Right hindlimb (tissue), 1 donor: ENCODE measurements around the gene SNX1.
"Not testable (repeated sequence)": the region's sequence is repeated elsewhere in the genome, so short reads cannot be mapped to it uniquely, and the experiment has no call there.

Experiments used
- DNase-seq: peaks from one replicate; pipeline ENCODE4 v3.0.0-alpha.2; 2018

The SNX1 gene

DNA sequence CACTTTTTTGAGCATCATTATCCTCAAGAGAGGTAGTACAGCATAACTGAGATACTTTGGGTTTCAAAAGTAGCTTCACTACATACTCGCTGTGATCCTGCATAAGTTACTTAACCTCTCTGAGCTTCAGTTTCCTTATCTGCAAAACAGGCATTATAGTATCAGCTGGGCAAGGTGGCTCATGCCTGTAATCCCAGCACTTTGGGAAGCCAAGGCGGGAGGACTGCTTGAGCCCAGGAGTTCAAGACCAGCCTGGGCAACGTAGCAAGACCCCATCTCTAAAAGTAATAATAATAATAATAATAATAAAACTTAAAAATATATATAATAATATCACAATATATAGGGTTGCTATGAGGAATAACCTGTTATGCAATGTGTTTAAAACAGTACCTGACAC, 13.0 kb upstream of the SNX1 start:
- no peak for DNase-seq

DNA sequence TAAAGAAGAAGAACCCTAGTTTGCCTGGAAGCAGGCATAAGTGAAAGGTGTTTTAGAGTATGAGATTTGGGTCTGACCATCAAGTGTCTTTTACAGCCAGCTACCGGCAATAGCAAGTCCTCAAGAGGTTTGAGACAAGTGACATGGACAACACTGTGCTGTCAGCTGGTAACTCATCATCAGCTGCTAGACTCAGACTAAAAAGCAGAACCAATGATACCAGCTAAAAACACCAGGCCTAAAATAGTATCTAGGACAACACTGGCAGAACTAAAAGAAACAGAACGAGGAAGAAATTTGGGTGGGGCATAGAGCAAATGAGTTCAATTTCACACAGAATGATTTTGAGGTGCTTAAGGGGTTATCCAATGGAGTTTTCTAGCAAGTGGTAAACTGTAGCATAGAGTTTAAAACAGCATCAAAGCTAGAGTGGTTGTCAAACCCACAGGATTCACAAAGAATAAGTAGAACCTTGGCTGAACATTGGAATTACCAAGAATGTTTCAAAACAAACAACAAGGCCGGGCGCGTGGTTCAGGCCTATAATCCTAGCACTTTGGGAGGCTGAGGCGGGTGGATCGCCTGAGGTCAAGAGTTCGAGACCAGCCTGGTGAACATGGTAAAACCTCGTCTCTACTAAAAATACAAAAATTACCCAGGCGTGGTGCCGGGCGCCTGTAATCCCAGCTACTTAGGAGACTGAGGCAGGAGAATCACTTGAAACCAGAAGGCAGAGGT, 6.1 kb upstream of the SNX1 start:
- DNase-seq = no peak

DNA sequence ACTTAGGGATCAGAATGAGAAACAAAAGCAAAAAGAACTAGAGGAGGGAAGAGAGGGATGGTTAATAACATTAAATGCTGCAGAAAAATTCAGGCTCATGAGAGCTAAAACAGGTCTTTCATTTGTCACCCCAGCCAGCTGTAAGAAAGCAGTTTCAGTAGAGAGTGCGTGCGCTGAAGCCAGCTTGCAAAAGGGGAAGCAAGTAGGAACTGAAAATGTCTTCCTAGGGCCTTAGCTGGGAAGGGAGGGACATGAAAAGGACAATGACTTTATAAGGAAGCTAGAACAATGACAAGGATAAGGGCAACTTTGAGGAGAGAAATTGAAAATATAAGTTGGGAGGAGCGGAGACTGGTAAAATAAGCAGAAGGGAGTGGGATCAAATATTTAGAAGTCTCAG, 5.3 kb upstream of the SNX1 start:
- DNase-seq = no peak

DNA sequence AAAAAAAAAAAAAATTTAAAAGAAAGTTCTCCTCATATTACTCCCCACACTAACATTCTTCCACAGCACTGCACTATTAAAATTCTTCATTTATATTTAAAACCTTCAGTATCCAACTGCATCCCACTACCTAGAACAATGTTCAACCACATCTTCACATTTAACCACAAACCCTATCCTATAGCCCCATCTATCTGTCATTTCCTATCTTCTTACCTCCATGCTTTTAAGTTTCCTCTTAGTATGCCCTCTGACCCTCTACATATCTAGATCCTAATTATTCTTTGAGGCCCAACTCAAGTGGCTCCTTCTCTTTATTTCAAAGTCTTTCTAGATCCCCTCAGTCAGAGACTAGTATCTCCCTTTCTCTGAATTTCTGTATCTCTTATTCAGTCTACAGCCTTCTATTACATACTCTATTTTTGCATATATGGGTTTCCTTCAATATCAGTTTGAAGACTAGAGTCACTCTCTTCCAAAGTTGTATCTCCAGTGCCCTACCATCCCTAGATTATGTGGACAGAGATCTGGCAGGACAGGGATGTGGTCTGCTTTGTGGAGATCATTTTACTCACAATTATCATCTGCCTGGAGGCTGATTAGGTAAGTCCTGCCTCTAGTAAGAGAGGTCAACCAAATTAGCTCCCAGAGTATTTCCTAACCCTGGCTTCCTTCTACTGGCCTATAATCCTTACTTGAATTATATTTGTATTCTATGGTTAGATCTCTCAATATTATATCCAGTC, 3.5 kb upstream of the SNX1 start:
- no peak for DNase-seq

DNA sequence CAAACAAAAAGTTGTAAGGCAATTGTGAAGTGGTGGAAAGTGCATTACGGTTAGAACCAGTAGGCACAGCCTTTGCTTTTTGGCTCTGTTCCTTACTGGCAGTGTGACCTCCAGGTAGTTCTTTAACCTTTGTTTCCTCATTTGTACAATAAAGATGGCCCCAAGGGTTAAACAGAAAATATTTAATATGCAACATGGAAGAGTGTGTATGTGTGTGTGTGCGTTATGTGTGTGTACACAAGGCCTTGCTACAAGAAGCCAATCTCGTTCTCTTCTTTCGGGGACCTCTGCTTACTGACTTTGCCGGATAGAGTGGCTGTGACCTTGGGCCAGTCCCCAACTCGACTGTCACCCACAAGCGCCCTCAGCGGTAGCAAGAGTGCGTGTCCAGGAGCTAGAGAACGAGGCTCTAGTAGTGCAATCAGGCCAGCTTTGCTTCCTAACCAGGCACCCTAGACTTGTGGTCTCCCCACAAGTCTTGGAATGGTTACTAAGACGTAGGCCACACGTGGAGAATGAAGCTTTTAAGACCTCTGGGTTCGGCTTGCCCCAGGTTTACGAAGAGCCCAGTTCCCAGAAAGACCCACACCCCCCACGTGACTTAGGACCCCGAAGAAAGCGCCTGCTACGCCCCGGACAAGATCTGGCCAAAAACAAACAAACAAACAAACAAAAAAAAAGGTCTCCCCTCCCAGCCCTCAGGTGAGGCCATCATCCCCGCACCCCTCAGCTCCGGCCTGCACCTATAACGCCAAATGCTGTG, 2.7 kb upstream of the SNX1 start:
- peak; percentile 59 for DNase-seq

DNA sequence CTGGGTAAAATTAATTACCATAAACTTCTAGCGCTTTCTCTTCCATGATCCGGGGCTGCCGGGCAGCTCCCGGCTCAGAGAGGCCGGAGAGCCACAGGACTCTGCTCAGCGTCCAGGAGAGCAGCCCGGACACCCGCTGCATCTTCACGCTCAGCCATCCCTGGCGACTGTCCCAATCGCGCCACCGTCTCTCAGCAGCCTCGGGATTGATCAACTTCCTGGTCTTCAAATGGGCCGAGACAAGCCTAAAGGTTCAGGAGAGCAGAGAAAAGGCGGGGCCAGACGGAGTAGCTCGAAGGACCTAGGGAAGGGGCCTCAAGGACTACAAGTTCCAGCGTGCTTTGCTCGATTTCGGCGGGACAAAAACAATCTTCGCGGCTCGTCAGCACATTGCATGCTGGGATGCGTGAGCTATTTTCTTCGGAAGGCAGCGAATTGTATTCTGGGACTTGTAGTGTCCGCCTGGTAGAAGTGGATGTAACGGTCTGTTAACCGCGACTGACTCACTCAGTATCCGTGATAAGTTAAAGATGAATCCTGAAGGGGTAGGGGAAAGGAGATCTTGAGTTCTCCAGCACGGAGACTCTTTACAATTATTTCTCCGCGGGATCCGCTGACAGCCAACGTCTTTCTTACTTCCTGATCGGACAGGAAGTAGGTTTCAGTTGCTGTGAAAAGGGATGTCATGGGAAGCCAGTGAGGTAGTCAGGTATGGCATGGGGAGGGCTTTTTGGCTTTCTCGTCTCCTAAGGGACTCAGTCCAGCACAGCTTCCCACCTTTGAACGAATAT, 2.0 kb upstream of the SNX1 start, which contains the start of gene CIAO2A:
TSS of gene CIAO2A (minus strand) at position 212 of the 791 bp plus-strand sequence. CDS start at position 142, 70 bp downstream.
- DNase-seq = peak; percentile 98

DNA sequence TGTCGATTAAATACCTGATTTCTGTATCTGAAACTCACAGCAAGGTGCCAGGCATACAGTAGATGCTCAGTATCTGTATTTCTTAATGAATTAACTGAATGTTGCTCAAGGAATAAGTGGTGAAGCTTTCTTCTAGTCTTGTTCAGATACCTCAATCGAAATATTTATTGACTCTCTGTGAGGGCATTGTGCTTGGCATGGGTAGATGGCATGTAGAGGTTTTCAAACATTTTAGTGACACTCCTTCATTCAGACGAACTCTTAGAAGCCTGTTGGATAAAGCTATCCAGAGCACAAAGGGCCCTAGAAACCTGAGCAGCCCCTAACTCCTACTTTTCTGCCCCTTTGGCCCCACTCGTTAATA, 369 bp upstream of the SNX1 start:
- no peak for DNase-seq

DNA sequence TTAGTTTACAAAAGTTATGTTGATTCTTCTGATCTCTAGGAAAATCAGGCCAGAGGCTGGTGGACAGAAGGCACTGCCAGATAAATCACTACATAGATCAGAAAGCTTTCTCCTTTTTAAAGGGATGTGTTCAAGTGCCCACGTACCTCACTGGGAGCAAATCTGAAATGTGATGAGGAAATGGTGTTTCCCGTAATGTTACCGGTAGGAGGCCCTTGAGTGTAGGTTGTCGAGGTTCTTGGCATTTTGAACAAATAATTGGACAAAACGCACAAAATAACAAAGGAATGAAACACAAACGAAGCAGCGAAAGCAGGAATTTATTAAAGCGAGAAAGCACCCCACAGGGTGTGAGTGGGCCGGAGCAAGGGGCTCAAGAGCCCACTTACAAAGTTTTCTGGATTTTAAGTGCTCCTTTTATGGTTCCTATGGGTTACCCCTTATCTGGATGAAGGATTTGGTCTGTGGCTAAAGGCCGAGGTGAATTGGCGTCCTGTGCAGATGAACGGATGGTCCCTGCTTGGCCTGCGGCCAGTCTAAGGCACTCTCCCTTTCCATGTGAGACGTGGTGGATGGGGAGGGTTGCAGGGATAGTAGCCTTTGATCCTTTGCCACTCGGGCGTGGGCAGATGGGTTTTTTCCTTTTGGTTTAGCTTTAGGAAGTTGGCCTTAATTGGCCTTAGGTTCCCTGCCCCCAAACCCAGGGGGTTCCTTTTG, 1.0 kb downstream of the SNX1 start:
- peak; percentile 30 for DNase-seq

DNA sequence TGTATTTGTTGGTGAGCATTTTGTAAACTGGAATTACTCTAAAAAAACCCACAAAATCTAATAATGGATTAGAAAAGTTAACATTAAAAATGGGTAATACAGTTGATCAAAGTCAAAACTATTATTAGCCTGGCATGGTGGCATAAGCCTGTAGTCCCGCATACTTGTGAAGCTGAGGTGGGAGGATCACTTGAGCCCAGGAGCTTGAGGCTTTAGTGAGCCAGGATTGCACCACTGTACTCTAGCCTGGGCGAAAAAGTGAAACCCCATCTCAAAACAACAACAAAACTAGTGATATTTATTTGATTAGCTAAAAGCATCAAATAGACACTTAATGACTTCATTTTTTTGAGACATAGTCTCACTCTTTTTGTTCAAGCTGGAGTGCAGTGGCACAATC, 3.6 kb downstream of the SNX1 start:
- no peak for DNase-seq

DNA sequence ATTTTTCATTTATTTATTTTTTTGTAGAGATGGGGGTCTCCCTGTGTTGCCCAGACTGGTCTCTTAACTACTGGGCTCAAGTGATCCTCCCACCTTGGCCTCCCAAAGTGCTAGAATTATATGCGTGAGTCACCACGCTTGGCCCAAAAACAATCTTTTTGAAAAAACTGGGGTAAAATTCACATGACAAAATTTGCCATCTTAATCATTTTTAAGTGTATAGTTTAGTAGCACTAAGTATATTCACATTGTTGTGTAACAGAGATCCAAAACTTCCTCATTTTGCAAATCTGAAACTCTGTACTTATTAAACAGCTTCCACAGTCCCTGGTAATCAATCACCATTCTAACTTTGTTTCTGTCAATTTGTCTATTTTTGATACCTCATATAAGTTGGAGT, 5.2 kb downstream of the SNX1 start:
- no peak for DNase-seq

DNA sequence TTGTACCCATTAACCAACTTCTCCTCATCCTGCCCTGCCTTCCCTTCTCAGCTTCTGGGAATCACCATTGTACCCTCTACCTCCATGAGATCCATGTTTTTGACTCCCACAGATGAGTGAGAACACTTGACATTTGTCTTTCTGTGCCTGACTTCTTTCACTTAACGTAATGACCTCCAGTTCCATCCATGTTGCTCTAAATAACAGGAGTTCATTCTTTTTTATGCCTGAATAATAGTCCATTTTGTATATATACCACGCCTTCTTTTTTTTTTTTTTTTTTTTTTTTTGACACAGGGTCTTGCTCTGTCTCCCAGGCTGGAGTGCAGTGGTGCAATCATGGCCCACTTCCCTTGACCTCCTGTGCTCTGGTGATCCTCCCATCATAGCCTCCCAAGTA, 6.7 kb downstream of the SNX1 start:
- DNase-seq = no peak

DNA sequence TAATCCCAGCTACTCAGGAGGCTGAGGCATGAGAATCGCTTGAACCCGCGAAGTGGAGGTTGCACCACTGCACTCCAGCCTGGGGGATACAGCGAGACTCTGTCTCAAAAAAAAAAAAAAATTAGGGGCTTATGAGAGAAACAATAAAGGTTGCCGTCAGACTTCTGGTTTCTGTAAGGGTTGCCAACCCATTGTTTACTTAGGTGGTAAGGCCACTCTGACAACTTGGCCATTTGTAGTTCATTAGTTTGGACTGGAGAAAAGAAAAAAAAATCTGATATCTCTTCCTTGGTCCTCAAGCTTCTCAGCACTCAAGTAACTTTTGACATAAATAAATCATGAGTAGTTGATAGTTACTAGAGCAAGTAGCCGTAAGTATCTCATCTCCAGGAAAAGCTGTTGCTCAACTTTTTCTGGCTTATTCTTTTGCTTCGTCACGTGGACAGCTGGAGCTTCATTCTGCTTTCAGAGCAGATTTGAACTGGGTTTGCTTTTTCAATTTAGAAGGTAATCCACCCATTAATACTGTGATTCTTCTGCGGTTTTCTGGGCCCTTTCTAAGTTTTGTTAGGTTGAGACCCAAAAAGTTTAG, 9.4 kb downstream of the SNX1 start:
- DNase-seq = no peak

DNA sequence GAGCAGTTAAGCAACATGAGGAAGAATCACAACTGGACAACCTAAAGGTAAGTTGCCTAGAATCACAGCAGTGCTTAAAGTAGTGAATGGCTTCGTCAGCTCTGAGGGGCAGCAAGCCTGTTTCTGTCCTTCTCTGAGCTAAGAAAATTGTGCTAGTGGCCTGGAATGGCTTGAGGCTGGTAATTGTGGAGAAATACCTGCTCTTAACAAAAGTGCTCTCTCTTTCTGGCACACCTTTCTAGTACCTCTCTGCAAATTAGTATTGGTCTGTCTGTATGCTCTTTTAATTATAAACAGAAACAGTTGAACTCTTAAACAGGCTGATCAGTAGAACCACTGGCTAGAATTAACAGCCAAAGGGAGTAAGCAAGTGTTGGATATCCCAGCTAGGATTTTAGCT, 11.6 kb downstream of the SNX1 start:
- no peak for DNase-seq

DNA sequence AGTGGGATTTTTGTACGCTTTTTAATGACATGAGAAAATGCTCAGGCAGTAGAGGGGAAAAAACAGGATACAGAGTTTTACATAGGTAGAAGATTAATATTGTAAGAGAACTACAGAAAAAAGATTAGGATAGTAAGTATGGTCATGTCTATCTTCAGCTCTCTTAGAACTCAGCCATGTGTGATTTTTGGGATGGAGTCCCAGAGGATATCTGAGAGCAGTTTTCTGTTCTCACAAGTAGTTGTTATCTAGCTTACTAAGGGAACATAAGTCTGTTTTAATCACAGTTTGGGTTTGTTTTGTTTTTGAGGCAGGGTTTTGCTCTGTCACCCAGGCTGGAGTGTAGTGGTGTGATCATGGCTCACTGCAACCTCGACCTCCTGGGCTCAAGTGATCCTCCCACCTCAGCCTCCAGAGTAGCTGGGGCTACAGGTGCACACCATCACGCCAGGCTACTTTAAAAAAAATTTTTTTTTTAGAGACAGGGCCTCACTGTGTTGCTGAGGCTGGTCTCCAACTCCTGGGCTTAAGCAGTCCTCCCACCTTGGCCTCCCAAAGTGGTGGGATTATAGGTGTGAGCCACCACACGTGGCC, 14.4 kb downstream of the SNX1 start:
- not testable (repeated sequence) for DNase-seq

DNA sequence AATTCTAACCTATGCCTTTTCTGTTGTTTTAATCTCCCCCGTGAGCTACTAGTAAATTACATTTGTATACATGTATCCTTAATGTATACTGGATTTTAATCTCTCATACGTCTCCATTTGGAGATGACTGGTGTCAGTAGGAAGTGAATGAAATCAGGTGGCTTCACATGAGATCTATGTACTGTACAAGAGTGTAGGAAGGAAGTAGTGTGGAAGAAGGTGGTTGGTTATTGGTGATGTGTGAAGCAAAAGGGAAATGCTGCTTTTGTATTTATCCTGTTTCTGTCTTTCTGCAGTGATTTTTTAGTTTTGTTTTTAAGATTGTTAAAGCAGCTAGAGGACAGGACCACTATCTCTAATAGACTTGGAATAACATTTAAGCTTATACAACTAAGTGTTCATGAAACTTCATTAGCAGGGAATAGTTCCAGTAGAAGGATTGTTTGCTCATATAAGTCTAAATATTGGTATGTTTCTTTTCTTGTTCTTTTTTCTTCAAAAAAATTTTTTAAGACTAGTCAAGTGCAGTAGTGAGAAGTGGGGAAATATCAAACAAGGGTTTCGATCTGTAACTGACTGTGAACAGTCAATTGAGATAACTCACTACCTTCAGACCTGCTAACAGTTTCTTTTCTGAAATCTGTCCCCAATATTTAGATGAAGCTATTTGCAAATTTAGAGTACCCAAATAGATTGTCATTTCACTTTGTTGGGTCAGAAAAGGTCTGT, 15.3 kb downstream of the SNX1 start:
- no peak for DNase-seq

DNA sequence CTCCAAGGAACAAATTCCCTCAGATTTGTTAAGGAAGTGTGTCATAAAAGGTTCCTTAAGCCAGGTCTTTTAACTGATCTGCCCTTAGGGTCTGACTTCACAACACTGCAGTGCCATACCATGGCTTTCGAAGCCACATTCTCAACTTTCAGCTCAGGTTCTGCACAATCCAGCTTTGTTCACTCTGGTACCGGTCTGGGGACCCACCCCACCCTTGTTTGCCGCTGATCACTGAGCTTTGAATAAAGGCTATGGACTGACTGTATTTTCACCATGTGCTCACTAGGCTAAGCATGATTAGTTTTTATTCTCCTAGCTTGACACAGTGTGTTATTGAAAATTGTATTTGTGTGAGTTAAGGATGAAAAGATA, 15.9 kb downstream of the SNX1 start:
- DNase-seq = no peak

DNA sequence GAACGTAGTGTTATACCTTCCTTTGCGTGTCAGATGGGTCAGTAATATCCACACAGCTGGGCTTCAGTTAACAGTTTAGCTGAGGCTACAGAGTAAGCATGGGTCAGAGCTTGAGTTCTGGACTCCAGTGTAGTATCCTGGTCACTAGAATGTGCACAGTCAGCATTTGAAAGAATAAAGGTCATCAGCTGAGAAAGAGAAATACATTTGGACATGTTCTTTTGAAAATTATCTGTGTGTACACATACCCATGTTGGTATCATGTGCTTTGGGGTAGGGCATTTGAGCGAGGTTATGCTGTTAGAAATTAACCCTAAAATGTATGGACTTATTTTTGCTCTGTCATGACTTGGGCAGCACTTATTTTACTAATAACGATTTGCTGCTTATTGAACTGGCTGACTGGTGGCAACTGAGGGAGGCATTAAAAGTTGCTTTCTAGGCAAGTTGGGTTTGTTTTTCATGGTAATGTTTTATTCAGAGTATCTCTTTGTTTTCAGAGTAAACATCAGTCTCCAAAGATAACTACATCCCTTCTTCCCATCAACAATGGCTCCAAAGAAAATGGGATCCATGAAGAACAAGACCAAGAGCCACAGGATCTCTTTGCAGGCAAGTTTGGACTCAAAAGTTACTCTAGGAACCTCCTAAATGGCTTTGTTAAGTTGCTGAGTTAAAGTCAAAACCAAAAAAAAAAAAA, 16.4 kb downstream of the SNX1 start:
- no peak for DNase-seq

DNA sequence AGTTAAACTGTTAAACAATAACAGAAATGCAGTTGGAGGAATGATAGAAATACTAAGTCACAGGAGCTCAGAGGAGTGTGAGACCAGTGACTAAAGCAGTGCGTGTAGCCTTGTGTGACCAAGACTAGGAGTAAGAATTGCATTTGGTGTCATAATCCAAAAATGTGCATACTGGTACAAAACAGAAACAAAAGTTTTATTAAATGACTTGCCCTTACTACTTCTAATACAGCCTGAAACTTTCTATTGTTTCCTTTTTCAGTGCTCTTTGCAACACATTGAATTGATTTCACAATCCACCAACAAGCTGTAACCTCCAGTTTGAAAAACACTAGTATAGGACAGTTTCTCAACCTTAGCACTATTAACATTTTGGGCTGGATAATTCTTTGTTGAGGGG, 17.1 kb downstream of the SNX1 start:
- DNase-seq = no peak

DNA sequence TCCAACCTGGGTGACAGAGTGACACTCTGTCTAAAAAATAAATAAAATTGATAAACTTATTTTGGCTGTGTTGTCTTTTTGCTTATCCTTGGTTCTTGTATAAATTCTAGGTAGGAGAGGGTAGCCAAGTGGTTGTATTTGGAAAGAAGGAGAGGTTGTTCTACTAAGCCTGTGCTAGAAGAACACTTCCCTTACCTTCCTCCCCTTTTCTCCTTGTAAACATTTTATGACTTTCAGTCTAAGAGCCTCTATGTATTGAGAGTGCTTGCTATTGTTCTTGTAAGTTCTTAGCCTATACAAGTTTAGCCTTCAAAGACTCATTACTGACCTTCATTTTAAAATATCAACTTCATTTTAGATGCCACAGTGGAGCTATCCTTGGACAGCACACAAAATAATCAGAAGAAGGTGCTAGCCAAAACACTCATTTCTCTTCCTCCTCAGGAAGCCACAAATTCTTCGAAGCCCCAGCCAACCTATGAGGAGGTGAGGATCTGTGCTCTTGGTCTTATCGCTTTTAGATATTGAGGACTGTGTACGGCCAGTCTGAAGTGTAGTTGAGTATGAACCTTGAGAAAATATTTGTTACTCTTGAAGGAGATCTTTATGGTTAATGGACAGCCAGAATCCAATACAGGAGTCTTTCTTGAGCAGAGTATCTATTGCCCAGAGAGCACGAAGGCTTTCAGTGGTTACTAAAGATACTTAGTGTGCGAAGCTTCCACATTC, 22.1 kb downstream of the SNX1 start:
- no peak for DNase-seq
